Activated T-cell treated with anti-CD3 and anti-CD28 coated beads, Interleukin-2, amount 50 U/mL, for 24 hours (primary cell): ENCODE results near the gene COL5A1.

Experiments
- DNase-seq: peaks from one replicate; pipeline ENCODE4 v3.0.0-alpha.2; 2020
- H3K27ac Mint-ChIP-seq: 2 replicates; pipeline ENCODE4 v1.8.0; 2020; ENCODE audit warnings: mild to moderate bottlenecking, mixed read lengths
- H3K27me3 Mint-ChIP-seq: 2 replicates; pipeline ENCODE4 v1.8.0; 2020; ENCODE audit warnings: mixed read lengths
- H3K36me3 Mint-ChIP-seq: 2 replicates; pipeline ENCODE4 v1.8.0; 2020; ENCODE audit warnings: low read depth, mixed read lengths
- H3K4me1 Mint-ChIP-seq: 2 replicates; pipeline ENCODE4 v1.8.0; 2020; ENCODE audit warnings: low read depth, mixed read lengths
- H3K4me3 Mint-ChIP-seq: 2 replicates; pipeline ENCODE4 v1.8.0; 2020; ENCODE audit warnings: mild to moderate bottlenecking, moderate library complexity, mixed read lengths
- H3K9me3 Mint-ChIP-seq: 2 replicates; pipeline ENCODE4 v1.8.0; 2020; ENCODE audit warnings: mixed read lengths

The COL5A1 gene

DNA sequence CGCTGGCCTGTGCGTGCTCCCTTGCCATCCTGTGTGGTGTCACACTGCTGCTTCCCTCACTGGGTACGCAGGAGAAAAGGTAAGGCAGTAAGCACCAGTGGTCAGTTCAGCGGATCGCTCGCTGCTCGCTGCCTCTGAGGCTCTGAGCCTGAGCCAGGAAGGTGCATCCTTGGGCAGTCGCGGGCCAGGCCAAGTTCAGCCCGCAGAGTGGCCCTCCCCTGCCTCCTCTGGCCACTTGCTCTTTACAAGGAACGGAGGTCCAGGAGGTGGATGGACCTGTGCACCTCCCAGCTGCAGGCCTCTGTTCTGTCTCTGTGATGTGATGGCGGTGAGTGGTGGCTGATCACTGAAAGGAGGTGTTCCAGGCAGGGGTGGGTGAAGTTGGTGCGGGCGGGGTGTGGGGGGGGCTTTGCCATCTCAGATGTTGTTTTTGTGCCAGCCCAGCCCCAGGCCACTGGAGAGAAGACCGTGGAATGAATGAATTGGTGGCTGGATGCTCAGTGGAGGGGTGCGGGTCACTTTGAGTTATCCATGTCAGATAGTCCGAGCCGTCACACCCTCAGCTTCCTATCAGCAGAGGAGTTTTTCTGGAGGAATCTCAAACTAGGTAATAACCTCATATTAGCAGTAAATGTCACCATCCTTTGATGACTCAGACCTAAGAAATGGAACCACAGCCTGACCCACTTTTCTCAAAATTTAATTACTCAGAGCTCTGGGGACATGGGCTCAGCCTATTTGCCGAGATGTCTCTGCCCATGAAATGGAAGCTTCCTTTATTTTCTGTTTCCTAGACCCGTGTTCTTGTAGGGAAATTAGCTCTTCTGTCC is 7.3 kb downstream of the COL5A1 start:
- Mint-ChIP-seq H3K27ac (peak overlapping the region; percentile 22), H3K4me3 (no peak overlapping the region)
- DNase-seq = no peak

DNA sequence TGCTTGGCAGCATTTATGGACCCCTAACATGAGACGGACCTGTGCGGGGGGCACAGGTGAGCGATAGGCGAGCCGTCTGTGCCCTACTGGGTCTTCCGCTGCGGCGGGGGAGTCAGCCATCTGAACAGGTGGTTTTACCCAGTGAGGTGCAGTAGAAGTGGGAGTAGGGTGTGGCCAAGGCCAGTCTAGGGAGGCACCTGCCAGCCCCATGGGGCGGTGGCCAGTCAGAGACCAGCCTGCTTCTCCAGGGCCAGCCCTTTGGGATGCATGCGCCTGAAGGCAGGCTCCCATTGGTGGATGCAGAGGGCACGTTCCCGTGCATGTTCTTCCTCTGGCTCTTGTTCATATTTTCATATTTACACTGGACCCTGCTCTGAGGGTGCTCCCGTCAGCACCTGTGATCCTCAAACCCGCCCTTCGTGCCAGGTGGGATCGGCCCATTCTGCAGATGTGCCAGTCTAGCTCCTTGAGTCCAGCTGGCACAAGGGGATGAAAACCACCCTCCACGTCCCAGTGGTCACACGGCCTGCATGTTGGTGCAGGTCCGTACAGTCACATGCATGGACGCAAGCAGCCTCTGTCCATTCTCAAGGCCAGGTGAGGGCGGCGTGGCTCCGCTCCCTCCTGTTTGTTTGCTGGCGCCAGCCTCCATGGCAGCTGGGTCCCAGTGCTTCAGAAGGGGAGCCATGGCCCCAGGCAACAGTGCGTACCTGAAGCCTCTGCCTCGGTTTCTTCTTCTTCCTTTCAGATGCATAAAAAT is 9.0 kb downstream of the COL5A1 start:
- Mint-ChIP-seq H3K36me3 (no peaks in the 10 kb centered on the region), H3K4me3 (no peak overlapping the region)

More for the DNA sequence above, 7.3 kb downstream of the COL5A1 start:
- H3K4me1 Mint-ChIP-seq = peaks cover 6% of the 10 kb centered on the region
- H3K27me3 Mint-ChIP-seq = peaks cover under 1% of the 10 kb centered on the region
- no peaks in the 10 kb centered on the region for H3K9me3 Mint-ChIP-seq
- no peaks in the 10 kb centered on the region for H3K36me3 Mint-ChIP-seq

DNA sequence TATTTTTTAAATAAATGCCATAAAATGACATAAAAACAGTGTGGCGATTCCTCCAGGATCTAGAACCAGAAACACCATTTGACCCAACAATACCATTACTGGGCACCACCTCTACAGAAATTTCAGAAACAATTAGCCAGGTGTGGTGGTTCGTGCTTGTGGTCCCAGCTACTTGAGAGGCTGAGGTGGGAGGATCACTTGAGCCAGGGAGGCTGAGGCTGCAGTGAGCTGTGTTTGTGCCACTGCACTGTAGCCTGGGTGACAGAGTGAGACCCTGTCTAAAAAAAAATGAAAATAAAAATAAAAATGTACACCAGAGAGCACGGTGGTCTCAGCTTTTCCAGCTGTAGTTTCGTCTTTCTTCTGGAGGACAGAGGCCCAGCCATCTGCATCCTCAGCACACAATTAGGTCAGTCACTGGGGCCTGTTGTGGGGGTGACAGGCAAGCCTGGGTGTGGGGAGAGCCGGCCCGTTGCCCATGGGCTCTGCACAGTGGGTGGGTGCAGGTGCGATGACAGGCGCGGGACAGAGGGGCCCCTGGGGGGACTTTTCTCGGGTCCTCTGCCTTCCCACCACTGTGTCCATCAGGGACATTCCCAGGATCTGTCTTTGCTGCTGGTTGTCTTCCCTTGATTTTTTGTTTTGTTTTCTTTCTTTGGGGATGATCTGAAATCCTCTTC is 9.8 kb downstream of the COL5A1 start:
- Mint-ChIP-seq H3K4me1 (peaks cover 6% of the 10 kb centered on the region), H3K27me3 (no peaks in the 10 kb centered on the region), H3K4me3 (no peak overlapping the region), H3K36me3 (no peaks in the 10 kb centered on the region), H3K27ac (no peak overlapping the region), H3K9me3 (no peaks in the 10 kb centered on the region)
- DNase-seq = no peak

More for the DNA sequence above, 9.0 kb downstream of the COL5A1 start:
- Mint-ChIP-seq H3K27ac (no peak overlapping the region), H3K4me1 (peaks cover 6% of the 10 kb centered on the region), H3K27me3 (no peaks in the 10 kb centered on the region), H3K9me3 (no peaks in the 10 kb centered on the region)
- no peak for DNase-seq

DNA sequence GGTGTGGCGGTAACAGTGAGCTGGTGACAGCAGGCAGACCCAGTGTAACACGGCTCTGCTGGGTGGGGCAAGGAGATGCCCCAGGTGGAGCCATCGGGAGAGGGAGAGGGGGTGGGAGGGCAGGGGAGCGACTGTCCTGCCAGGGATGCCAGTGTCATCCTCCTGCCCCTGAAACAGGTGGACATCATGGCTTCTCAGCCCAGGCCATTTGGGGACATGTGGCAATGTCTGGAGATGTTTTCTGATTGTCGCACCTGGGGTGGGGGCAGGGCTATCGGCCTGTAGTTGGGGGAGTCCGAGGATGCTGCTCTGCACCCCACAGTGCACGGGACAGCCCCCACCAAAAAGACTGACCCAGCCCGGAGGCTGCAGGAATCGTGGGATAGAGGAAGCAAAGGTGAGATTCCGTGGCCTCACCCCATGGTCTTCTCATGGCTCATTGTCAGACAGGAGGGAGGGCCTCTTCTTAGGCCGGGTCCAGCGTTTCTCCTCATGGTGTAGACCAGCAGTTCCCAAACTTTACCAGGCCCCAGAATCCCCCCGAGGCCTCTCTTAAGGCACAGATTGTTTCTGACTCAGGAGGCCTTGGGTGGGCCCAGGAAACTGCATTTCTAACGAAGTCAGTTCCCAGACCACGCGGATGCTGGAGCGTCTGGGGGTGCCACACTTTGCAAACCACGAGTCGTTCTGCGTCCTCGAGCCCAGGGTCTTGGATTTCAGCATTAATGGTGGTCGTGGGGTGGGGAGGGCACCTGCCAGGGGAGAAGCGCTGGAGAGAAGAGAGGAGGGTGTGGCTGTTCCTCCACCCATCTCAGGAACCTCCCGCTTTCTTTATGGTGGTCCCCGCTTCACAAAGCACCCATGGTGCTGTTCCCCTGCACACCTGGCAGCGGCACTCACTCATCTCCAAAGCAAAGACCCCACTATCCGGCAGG is 11.0 kb downstream of the COL5A1 start:
- no peak for DNase-seq
- Mint-ChIP-seq H3K36me3 (no peaks in the 10 kb centered on the region), H3K4me3 (no peak overlapping the region), H3K9me3 (no peaks in the 10 kb centered on the region), H3K27ac (no peak overlapping the region), H3K27me3 (no peaks in the 10 kb centered on the region), H3K4me1 (peaks cover 6% of the 10 kb centered on the region)

DNA sequence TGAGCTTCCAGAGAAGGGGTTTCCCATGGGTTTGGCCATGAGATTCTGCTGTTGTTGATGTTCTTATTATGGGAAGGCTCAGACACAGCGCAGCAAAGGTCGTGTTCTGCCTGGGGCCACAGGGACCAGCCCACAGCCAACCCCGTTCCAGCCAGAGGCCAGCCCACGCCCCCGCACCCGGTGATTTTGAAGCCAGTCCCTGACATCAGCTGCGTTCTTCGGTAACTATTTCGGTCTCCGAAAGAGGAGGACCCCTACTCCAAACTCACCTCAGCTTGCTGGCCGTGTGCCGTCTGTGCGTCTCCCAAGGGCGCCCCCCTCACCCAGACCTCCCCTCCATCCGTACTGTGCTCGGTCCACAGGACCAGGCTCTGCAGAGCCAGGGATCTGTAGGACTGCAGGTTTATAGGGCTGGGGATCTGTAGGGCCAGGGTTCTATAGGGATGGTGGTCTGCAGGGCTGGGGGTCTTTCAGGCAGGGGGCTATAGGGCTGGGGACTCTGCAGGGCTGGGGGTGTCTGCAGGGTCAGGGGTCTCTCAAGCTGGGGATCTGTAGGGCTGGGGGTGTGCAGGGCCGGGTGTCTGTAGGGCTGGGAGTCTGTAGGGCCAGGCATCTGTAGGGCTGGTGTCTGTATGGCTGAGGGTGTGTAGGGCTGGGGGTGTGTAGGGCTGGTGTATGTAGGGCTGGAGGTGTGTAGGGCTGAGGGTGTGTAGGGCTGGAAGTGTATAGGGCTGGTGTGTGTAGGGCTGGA is 11.8 kb downstream of the COL5A1 start:
- no peaks in the 10 kb centered on the region for H3K36me3 Mint-ChIP-seq
- DNase-seq = no peak
- H3K27me3 Mint-ChIP-seq = no peaks in the 10 kb centered on the region
- no peak overlapping the region for H3K27ac Mint-ChIP-seq
- H3K4me3 Mint-ChIP-seq = no peak overlapping the region
- H3K4me1 Mint-ChIP-seq = peaks cover 6% of the 10 kb centered on the region
- no peaks in the 10 kb centered on the region for H3K9me3 Mint-ChIP-seq

DNA sequence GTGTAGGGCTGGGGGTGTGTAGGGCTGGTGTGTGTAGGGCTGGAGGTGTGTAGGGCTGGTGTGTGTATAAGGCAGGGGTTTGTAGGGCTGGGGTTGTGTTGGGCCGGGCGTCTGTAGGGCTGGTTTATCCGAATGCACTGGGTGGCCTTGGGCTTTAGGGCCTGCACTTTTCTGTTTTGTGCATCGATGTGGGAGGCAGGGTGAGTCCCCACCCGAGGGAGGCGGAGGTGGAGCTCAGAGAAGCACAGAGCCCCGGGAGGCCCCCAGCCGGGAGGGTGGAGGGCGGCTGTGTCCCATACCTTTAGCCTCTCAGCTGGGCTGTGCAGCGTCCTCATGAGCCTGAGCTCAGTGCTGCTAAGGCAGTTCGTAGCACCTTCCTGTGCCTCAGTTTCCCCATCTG is 13.5 kb downstream of the COL5A1 start:
- DNase-seq = no peak
- H3K27me3 Mint-ChIP-seq = no peaks in the 10 kb centered on the region
- no peak overlapping the region for H3K4me3 Mint-ChIP-seq
- no peaks in the 10 kb centered on the region for H3K36me3 Mint-ChIP-seq
- H3K9me3 Mint-ChIP-seq = peaks cover 6% of the 10 kb centered on the region
- no peaks in the 10 kb centered on the region for H3K4me1 Mint-ChIP-seq
- H3K27ac Mint-ChIP-seq = no peak overlapping the region

DNA sequence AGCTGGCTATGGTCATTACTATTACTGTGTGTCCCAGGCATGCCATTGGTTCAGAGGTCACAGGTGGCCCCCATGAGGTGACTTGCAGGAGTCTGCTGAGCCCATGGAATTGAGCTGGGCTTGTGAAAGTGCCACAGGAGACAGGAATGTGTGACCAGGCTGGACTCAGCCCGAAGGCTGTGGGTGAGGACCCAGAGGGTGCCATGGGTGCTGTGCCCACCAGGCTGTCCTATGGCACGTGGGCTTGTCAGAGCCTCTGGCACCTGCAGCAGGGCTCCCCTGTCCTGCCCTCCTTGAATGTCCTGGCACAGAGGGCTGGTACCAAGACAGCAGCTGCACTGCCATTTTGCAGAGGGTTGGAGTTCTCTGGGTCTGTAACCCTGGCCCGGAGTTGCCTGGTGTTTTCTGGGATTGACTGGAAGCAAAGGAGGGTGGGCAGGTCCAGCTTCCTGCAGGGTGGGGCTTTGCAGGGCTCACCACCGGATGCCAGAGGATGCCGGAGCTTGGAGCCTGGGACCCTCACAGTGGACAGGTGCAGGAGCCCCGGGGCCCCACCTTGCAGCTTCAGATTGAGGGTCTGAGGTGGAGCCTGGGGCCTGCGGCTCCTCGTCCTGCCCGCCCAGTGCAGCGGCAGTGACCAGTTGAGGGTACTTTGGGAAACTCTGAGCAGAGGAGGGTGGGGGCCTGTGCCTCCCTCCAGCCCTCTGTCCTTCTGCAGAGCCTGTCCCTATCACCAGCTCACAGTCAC is 14.2 kb downstream of the COL5A1 start:
- no peaks in the 10 kb centered on the region for H3K27me3 Mint-ChIP-seq
- no peak for DNase-seq
- H3K27ac Mint-ChIP-seq = no peak overlapping the region
- no peaks in the 10 kb centered on the region for H3K36me3 Mint-ChIP-seq
- no peaks in the 10 kb centered on the region for H3K4me1 Mint-ChIP-seq
- no peak overlapping the region for H3K4me3 Mint-ChIP-seq
- peaks cover 12% of the 10 kb centered on the region for H3K9me3 Mint-ChIP-seq

DNA sequence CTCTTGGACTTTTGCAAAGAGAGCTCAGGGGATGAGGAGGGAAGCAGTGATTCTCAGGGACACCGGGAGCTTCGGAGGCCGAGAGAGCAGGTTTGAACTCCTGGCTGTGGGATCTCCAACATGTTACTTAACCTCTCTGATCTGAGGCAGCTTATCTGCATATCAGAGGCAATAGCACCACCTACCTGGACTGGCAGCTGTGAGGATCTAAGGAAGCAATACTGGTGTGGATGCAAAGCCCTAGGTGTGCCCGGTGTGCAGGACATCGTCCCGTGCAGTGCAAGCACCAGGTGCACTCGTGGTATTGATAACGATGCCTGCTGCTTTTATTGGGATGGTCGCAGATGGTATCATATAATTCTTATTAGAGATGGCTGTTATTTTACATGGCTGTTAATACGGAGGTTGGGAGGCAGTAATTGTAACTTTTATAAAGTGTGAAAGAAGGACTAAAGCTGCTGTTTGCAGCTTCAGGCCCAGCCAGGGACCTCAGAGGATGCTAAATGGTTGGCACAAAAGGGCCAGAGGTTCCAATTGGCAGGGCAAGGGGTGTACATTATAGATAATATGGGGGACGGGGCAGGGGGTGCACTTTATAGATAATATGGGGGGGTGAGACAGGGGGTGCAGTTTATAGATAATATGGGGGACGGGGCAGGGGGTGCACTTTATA is 14.9 kb downstream of the COL5A1 start:
- H3K36me3 Mint-ChIP-seq = no peaks in the 10 kb centered on the region
- H3K9me3 Mint-ChIP-seq = peaks cover 17% of the 10 kb centered on the region
- no peak overlapping the region for H3K4me3 Mint-ChIP-seq
- no peaks in the 10 kb centered on the region for H3K27me3 Mint-ChIP-seq
- DNase-seq = no peak
- no peak overlapping the region for H3K27ac Mint-ChIP-seq
- H3K4me1 Mint-ChIP-seq = no peaks in the 10 kb centered on the region

DNA sequence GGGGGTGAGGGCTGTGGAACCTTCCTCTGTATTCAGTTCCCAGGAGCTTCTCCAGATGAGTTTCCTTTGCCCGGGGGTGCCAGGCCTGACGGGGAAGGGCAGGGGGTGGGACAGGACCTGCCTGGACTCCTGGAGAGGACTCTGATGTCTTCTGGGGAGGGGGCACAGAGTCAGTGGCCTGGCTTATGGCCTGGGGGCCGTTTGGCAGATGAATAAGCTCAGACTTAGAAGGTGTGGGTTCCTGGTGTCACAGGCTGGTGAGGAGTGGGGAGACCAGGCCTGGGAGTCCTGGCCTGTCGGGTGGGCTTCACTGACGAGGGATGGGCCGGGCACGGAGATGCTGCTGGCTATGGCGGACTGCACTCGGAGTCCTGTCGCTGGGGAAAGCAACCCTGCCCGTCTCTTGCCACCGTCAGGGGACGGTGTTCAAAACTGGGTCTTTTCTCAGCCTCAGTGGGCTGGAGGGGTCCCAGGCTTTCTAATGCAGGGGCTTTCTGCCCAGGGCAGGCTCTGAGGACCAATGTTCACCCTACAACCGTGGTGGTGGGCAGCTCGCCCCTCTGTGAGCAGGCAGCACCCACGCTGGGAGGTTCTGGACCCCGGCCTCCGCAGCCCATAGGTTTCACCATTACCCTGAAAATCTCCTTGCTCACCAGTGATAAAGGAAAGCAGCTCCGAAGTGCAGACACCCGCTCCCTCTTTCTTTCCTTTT is 16.2 kb downstream of the COL5A1 start:
- Mint-ChIP-seq H3K27me3 (peaks cover 4% of the 10 kb centered on the region), H3K4me3 (no peak overlapping the region), H3K27ac (no peak overlapping the region), H3K4me1 (no peaks in the 10 kb centered on the region), H3K9me3 (peaks cover 20% of the 10 kb centered on the region), H3K36me3 (no peaks in the 10 kb centered on the region)
- DNase-seq = no peak

DNA sequence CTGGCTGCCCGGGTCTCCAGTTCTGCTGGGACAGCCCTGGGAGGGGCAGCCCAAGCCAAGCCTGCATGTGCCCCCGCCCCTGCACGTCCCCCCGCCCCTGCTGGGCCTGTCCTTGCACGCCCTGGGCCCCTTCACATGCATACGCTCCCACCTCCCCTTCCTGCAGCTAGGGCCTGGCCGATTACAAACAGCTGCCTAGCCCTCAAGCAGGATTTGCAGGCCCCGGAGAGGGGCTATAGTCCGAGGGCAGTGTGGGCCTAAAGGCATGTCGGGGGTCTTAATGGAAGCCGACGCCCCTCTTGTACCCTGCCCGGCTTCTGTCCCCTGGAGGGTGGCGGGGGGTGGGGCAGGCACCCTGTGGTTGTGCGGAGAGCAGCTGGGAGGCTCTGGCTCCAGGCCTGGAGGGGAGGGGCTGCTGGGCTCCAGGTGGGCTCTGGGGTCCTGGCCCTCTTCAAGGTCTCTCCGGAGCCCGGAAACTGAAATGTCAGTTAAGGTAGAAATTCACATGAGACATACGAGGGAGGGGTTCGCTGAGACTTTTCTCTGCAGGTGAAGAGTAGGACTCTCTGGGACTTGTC is 16.9 kb downstream of the COL5A1 start:
- Mint-ChIP-seq H3K4me1 (no peaks in the 10 kb centered on the region), H3K36me3 (no peaks in the 10 kb centered on the region), H3K4me3 (no peak overlapping the region), H3K9me3 (peaks cover 20% of the 10 kb centered on the region), H3K27me3 (peaks cover 6% of the 10 kb centered on the region), H3K27ac (no peak overlapping the region)
- DNase-seq = no peak

DNA sequence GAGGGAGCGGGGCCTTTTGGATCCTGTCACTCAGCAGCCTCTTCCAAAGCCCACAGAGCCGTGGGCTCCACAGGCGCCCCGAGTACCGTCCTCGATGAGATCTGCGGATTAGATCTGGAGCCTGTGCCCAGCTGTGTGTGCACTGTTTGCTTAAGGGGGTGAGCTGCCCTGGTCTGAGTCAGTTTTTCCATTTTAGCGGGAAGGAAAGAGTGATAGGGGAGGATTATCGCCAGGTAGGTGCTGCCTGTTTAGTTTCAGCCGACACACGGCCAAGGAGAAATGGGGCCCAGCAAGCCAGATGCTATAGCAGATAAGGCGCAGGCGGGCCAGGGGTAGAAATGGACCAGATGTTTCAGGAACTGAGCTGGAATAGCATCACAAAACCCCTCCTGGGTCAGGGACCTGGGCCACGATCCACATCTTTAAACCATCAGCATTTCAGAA is 18.1 kb downstream of the COL5A1 start:
- no peak for DNase-seq
- no peaks in the 10 kb centered on the region for H3K4me1 Mint-ChIP-seq
- no peak overlapping the region for H3K27ac Mint-ChIP-seq
- no peak overlapping the region for H3K4me3 Mint-ChIP-seq
- no peaks in the 10 kb centered on the region for H3K36me3 Mint-ChIP-seq
- peaks cover 6% of the 10 kb centered on the region for H3K27me3 Mint-ChIP-seq
- peaks cover 20% of the 10 kb centered on the region for H3K9me3 Mint-ChIP-seq

DNA sequence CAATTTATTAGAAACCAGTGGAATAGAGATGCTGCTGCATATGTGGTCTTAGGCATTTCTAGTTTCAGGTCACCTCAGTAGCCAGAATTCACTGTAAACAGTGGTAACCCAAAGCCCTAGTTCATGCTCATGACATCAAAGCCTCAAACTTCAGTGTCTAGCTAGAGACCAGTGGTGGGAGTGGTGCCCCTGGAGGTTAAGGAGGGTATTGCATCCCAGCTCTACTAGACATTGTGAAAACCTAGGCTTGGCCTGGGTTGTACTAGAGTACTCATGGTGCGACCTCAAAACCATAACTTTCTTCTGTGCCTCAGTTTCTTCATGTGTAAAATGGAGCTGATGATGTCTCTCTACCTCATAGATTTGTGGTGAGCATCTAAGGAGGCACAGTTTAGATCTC is 18.8 kb downstream of the COL5A1 start:
- peaks cover 6% of the 10 kb centered on the region for H3K27me3 Mint-ChIP-seq
- H3K36me3 Mint-ChIP-seq = no peaks in the 10 kb centered on the region
- H3K4me1 Mint-ChIP-seq = no peaks in the 10 kb centered on the region
- no peak for DNase-seq
- H3K9me3 Mint-ChIP-seq = peaks cover 20% of the 10 kb centered on the region
- H3K27ac Mint-ChIP-seq = no peak overlapping the region
- H3K4me3 Mint-ChIP-seq = no peak overlapping the region
